GM12865 (cell line): ENCODE data around the gene ASCL5.
A peak's percentile ranks its signal among the peaks of the same experiment; 100 is the strongest.

Source experiments
- DNase-seq: peaks from one replicate; pipeline ENCODE4 v3.0.0; 2010; ENCODE audit warnings: low read depth
- H3K4me3 ChIP-seq: 2 replicates; pipeline ENCODE4 v1.5.1; 2011; ENCODE audit warnings: mild to moderate bottlenecking, low read depth, low read length, control low read depth
- CTCF ChIP-seq: IDR thresholded peaks from 2 replicates; pipeline ENCODE4 v1.5.1; 2011; ENCODE audit warnings: low read length, control low read depth, low read depth, inconsistent platforms; ENCODE audit not compliant: insufficient read depth; ENCODE audit errors: missing control alignments

ASCL5 gene

GRCh38 chr1:201089596-201089995, 37.4 kb downstream of the ASCL5 start:
- no peak for TF ChIP-seq CTCF
- no peak for DNase-seq

GRCh38 chr1:201088901-201089525, 38.0 kb downstream of the ASCL5 start:
- TF ChIP-seq CTCF, result no peak
- H3K4me3 ChIP-seq, result no peak overlapping the region
- DNase-seq, result no peak

More at GRCh38 chr1:201089596-201089995, 37.4 kb downstream of the ASCL5 start:
- H3K4me3 ChIP-seq, result no peak overlapping the region

- H3K4me3 ChIP-seq, result no peak overlapping the region
- no peak for DNase-seq
- TF ChIP-seq CTCF, result no peak
Measured at GRCh38 chr1:201088395-201088794, 38.6 kb downstream of the ASCL5 start.

- DNase-seq, result peak; percentile 44
- H3K4me3 ChIP-seq, result no peak overlapping the region
- TF ChIP-seq CTCF, result peak; percentile 61
Measured at GRCh38 chr1:201085902-201086735, 40.9 kb downstream of the ASCL5 start.

- no peak for TF ChIP-seq CTCF
- H3K4me3 ChIP-seq, result no peak overlapping the region
- DNase-seq, result no peak
Measured at GRCh38 chr1:201084295-201084694, 42.7 kb downstream of the ASCL5 start.

GRCh38 chr1:201083741-201084140, 43.2 kb downstream of the ASCL5 start:
- H3K4me3 ChIP-seq, result no peak overlapping the region
- DNase-seq, result no peak
- no peak for TF ChIP-seq CTCF
